GM12892 (cell line): ENCODE measurements around the gene CNPY1.

Source experiments
- POLR2A ChIP-seq: IDR thresholded peaks from 2 replicates; pipeline ENCODE4 v1.6.1; 2011; ENCODE audit warnings: low read depth, low read length, control low read depth
- POLR2AphosphoS5 ChIP-seq: IDR thresholded peaks from 2 replicates; pipeline ENCODE4 v1.6.1; 2011; ENCODE audit warnings: low read depth, low read length, control low read depth

DNA sequence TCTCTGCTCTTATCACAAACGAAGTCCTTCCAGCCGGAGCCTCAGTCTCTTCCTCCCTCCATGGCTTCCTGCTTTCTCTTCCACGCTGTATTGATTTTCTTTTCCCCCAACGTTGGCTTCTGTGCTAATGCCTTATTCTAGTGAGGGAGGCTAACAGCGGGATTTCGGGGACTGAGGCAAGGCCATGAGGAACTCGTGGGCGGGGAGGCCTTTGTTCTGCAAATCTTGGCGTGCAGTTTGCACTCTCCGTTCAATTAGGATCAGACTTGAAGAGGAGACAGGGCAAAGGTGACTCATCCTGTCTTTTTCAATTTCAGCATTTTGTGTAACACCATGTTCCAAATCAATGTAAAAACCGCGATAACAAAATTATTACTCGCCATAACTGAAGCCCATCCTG is 63.1 kb downstream of the CNPY1 start:
- TF ChIP-seq POLR2A (no peak), POLR2AphosphoS5 (no peak)
